Upper lobe of left lung (tissue), 6 donors: Measurements from ENCODE around the gene TCN2. TPM values are rescaled to one million over a fixed set of nuclear protein-coding genes. Genes with fewer than 3 reads are reported as not detected.
"Not testable (repeated sequence)": the region's sequence is repeated elsewhere in the genome, so short reads cannot be mapped to it uniquely, and the experiment has no call there.

Experiments
- ATAC-seq, 2 donors: fragments of 200-7000 bp; cut with Tn5 transposase; one replicate each; pipeline ENCODE4 v1.9.1; 2022; ENCODE audit warnings: mild to moderate bottlenecking in 2 of 2, moderate library complexity in 2 of 2; ENCODE audit not compliant: low FRiP score in 2 of 2
- DNase-seq, 2 donors: peaks; one replicate each; pipeline ENCODE4 v3.0.0-alpha.2; 2019 to 2020
- H3K27ac ChIP-seq, 4 donors: fragments of 200-600 bp; sonication (generic); one replicate each; pipeline ENCODE4 v1.5.1; 2016 to 2019
- H3K27me3 ChIP-seq, 4 donors: fragments of 200-600 bp; sonication (generic); one replicate each; pipeline ENCODE4 v1.5.1; 2017 to 2019
- H3K36me3 ChIP-seq, 4 donors: fragments of 200-600 bp; sonication (generic); one replicate each; pipeline ENCODE4 v1.5.1; 2016 to 2019
- H3K4me1 ChIP-seq, 4 donors: fragments of 200-600 bp; sonication (generic); one replicate each; pipeline ENCODE4 v1.5.1; 2018 to 2019
- H3K4me3 ChIP-seq, 4 donors: fragments of 200-600 bp; sonication (generic); one replicate each; pipeline ENCODE4 v1.5.1; 2017 to 2019; ENCODE audit warnings: mild to moderate bottlenecking in 2 of 4, moderate library complexity in 1 of 4
- H3K9me3 ChIP-seq, 4 donors: fragments of 200-600 bp; sonication (generic); one replicate each; pipeline ENCODE4 v1.5.1; 2018 to 2019
- CTCF ChIP-seq, 6 experiments: fragments of 450-650 bp in 4 of 6; fragments of 200-600 bp in 2 of 6; sonication (generic) in 2 of 6; IDR thresholded peaks; one replicate each; pipeline ENCODE4 v1.5.1; 2016 to 2019; ENCODE audit warnings: antibody characterized with exemption in 6 of 6
- EP300 ChIP-seq, 4 donors: sonication (generic); formaldehyde crosslinking; IDR thresholded peaks; one replicate each; pipeline ENCODE4 v1.5.1; 2017; ENCODE audit warnings: antibody characterized with exemption in 4 of 4, control low read depth in 2 of 4
- POLR2A ChIP-seq, 4 donors: fragments of 450-650 bp; IDR thresholded peaks; one replicate each; pipeline ENCODE4 v1.5.1; 2016 to 2017; ENCODE audit warnings: antibody characterized with exemption in 4 of 4, mild to moderate bottlenecking in 2 of 4
- POLR2AphosphoS5 ChIP-seq, 2 donors: sonication (generic); formaldehyde crosslinking; IDR thresholded peaks; one replicate each; pipeline ENCODE4 v1.5.1; 2017; ENCODE audit warnings: antibody characterized with exemption in 2 of 2
- WGBS, 2 donors: methylation state at CpG; one replicate each; pipeline ENCODE4 v1.1.5; 2017 to 2018; 5-methylcytosine and 5-hydroxymethylcytosine counted together
- total RNA-seq, 6 donors: library from RNA; depleted of rRNA in 4 of 6; stranded (reverse); fragments of >200 nt in 4 of 6; gene quantifications; one replicate each; pipeline versions ENCODE4 v1.1.0 to v1.2.1, GENCODE V29; 2016 to 2021
- donor health status: DM: no; HTN: no; CAD: no; lungs with moderate emphysema.
- donor health status: DM: no; HTN: yes; CAD: no; lungs with severe emphysema.

The TCN2 gene
- total RNA-seq, 6 donors from 2014 or later = 40.2 to 87.1 (median 60.7) TPM

- H3K27ac ChIP-seq = no peak overlapping the region
- no peak overlapping the region for H3K4me3 ChIP-seq
- DNase-seq = no peak
- peaks cover 16 to 28% (median 21%) of the 10 kb centered on the region in 4 donors for H3K4me1 ChIP-seq
- H3K36me3 ChIP-seq = peaks cover 0 to 56% (median 28%) of the 10 kb centered on the region in 4 donors
- no peaks in the 10 kb centered on the region for H3K9me3 ChIP-seq
- no peak for ATAC-seq
- no peaks in the 10 kb centered on the region for H3K27me3 ChIP-seq
- WGBS, 2 donors = 92 to 95% methylated on average over 8 of the region's 8 CpGs
- TF ChIP-seq POLR2AphosphoS5 (IDR thresholded peaks at IDR 0.05) (no peak), POLR2A (IDR thresholded peaks at IDR 0.05) (no peak), CTCF (IDR thresholded peaks at IDR 0.05) (no peak), EP300 (IDR thresholded peaks at IDR 0.05) (no peak)
Observed at GRCh38 chr22:30612789-30613188, 5.8 kb downstream of the TCN2 start.

- no peak for TF ChIP-seq POLR2AphosphoS5 (IDR thresholded peaks at IDR 0.05)
- TF ChIP-seq CTCF (IDR thresholded peaks at IDR 0.05) = no peak
- no peak for TF ChIP-seq EP300 (IDR thresholded peaks at IDR 0.05)
- TF ChIP-seq POLR2A (IDR thresholded peaks at IDR 0.05) = no peak
- Histone ChIP-seq H3K9me3 (no peaks in the 10 kb centered on the region), H3K27ac (no peak overlapping the region), H3K4me1 (peaks cover 4 to 13% (median 8%) of the 10 kb centered on the region in 4 donors), H3K36me3 (peaks cover 3 to 59% (median 32%) of the 10 kb centered on the region in 4 donors), H3K4me3 (no peak overlapping the region), H3K27me3 (no peaks in the 10 kb centered on the region)
- ATAC-seq (no peak), DNase-seq (no peak)
- WGBS, 2 donors = 97 to 100% methylated on average over 4 to 7 of the region's 7 CpGs
Observed at GRCh38 chr22:30614268-30614667, 7.3 kb downstream of the TCN2 start.

GRCh38 chr22:30614879-30615278 lies 7.9 kb downstream of the TCN2 start:
- ATAC-seq = no peak
- H3K9me3 ChIP-seq = no peaks in the 10 kb centered on the region
- no peak for DNase-seq
- TF ChIP-seq CTCF (IDR thresholded peaks at IDR 0.05) (no peak), POLR2AphosphoS5 (IDR thresholded peaks at IDR 0.05) (no peak), POLR2A (IDR thresholded peaks at IDR 0.05) (no peak), EP300 (IDR thresholded peaks at IDR 0.05) (no peak)
- no peak overlapping the region for H3K4me3 ChIP-seq
- H3K27me3 ChIP-seq = no peaks in the 10 kb centered on the region
- peaks cover 3 to 63% (median 36%) of the 10 kb centered on the region in 4 donors for H3K36me3 ChIP-seq
- H3K4me1 ChIP-seq = peaks cover under 1 to 8% (median 3%) of the 10 kb centered on the region in 4 donors
- peak overlapping the region in 1 of 4 donors; percentile 58 for H3K27ac ChIP-seq

GRCh38 chr22:30615543-30615954 lies 8.6 kb downstream of the TCN2 start:
- TF ChIP-seq EP300 (IDR thresholded peaks at IDR 0.05) (peak in 1 of 4 donors; percentile 61), POLR2AphosphoS5 (IDR thresholded peaks at IDR 0.05) (peak in 1 of 2 donors; percentile 66), POLR2A (IDR thresholded peaks at IDR 0.05) (peak in 1 of 4 donors; percentile 55), CTCF (IDR thresholded peaks at IDR 0.05) (no peak)
- Histone ChIP-seq H3K27ac (peak overlapping the region in 1 of 4 donors; percentile 58), H3K36me3 (peaks cover 3 to 69% (median 39%) of the 10 kb centered on the region in 4 donors), H3K27me3 (no peaks in the 10 kb centered on the region), H3K4me1 (peaks cover 0 to 3% (median 0%) of the 10 kb centered on the region in 4 donors), H3K9me3 (no peaks in the 10 kb centered on the region), H3K4me3 (no peak overlapping the region)
- 78 to 85% methylated on average over 5 to 7 of the region's 7 CpGs for WGBS, 2 donors
- DNase-seq (peak in 1 of 2 donors; percentile 43), ATAC-seq (peak; percentile 5 to 43)

GRCh38 chr22:30617819-30618218 lies 10.8 kb downstream of the TCN2 start:
- Histone ChIP-seq H3K27ac (no peak overlapping the region), H3K36me3 (peaks cover 3 to 69% (median 38%) of the 10 kb centered on the region in 4 donors), H3K9me3 (no peaks in the 10 kb centered on the region), H3K4me3 (no peak overlapping the region), H3K27me3 (no peaks in the 10 kb centered on the region), H3K4me1 (no peaks in the 10 kb centered on the region)
- TF ChIP-seq POLR2A (IDR thresholded peaks at IDR 0.05) (no peak), CTCF (IDR thresholded peaks at IDR 0.05) (no peak), POLR2AphosphoS5 (IDR thresholded peaks at IDR 0.05) (no peak), EP300 (IDR thresholded peaks at IDR 0.05) (no peak)
- DNase-seq = no peak
- WGBS, 2 donors = 86 to 88% methylated on average over 6 of the region's 6 CpGs
- no peak for ATAC-seq

GRCh38 chr22:30619909-30620308 lies 12.9 kb downstream of the TCN2 start:
- not testable (repeated sequence) for DNase-seq, H3K27ac ChIP-seq, H3K9me3 ChIP-seq, ATAC-seq, H3K4me1 ChIP-seq, H3K4me3 ChIP-seq, H3K27me3 ChIP-seq
- 95% methylated on average over 6 of the region's 6 CpGs for WGBS, 2 donors
- H3K36me3 ChIP-seq = peaks cover 3 to 65% (median 32%) of the 10 kb centered on the region in 4 donors
